Stimulated activated naive CD4-positive, alpha-beta T cell (primary cell): ENCODE data around the gene MT3.
"Not testable (repeated sequence)": the region's sequence is repeated elsewhere in the genome, so short reads cannot be mapped to it uniquely, and the experiment has no call there.

Experiments used
- DNase-seq, 6 experiments: peaks; one replicate each; lab custom pipeline; 2025; lab: John Stamatoyannopoulos, UW

MT3 gene

GRCh38 chr16:56610017-56610608 is 20.8 kb downstream of the MT3 start:
- DNase-seq: peak; percentile 51 to 78 (median 64)

DNA sequence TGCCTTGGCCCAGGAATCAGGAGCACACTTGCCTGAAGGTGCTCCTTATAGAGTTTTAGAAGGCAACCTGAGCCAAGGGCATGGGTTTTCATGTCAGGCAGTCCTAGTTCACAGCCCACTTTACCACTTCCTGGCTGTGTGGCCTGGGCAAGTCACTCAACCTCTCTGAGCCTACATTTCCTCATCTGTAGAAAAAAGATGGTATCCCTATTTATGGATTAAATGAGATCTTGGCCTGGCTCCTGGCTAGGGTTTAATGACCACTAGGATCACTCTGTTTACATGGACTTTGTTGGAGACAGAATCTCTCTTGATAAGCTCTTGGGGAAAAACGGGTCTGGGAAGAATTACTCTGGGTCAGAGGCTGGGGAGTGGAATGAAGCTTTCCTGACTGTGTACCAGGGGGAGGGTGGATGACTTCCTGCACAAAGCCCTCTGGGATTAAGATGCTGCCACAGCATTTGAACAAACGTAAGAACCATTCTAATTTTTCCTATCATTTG is 21.3 kb downstream of the MT3 start:
- no peak for DNase-seq

DNA sequence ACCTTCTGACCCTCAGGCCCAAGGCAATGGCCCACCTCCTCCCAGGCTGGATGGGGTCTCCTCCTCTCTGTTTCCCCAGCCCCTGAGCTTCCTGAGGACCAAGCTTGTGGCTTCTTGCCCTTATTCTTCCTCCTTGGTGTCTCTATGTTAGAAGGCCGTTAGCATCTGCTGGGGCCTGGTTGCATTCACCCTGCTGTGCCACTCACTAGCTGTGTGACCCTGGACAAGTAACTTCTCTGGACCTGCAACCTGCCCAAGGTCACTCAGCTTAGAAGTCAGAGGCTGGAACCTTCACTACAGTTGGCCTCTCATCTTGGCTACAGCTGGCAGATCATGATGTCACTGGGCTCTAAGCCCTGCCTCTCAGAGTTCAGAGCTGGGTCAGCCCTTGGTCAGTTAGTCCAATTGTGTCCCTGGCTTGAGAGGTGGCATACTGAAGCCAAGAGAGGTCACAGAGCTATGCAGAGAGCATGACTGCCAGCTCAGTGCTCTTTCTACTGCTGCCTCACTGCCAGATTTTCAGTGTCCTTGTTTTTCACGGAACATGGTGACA is 22.0 kb downstream of the MT3 start:
- no peak for DNase-seq

DNA sequence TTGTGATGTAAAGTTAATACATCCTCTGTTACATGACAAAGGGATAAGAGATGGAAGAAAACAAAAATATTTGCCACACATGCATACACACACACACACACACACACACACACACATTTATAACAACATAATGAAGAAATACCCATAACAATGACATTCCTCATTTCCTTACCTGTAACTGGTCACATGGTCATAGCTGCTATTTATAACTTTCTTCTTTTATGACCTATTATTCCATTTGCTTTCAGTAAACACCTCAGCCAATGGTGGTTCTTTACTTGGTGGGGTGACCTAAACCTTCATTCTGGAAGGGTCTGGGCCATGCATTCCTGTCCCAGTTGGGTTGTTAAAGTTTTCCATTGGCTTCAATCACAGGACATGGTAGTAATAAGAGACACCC is 24.4 kb downstream of the MT3 start:
- DNase-seq: no peak

DNA sequence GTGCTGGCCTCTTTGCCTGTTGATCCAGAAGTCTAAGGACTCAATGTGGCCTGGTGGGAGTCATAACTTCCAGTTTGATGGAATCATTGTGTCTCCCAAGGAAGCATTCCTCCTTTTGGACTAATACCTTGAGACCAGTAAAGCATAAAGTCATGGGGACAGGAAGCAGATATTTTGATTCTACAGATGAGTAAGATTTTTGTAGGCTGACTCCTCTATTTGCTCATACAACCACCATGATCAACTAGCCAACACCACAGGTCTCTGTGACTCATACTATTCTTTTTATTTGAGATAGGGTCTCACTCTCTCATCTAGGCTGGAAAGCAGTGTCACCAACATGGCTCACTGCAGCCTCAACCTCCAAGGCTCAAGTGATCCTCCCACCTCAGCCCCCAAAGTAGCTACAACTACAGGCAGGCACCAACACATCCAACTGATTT is 25.2 kb downstream of the MT3 start:
- no peak for DNase-seq

DNA sequence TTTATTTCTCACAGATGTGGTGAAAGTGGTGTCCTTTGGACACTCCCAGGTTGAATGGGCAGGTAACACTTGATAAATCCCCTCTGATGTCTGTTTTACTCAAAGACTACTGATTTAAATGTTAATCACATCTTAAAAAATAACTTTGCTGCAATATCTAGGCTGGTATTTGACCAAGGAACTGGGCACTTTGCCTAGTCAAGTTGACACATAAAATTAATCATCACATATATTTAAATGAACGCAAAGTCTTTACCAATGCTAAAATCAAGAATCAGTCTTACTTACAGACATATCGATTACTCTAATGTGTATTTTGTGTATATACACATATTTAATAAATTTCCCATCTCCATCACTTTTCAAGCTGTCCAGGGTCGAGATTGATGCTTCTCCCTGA is 26.0 kb downstream of the MT3 start:
- DNase-seq: no peak

DNA sequence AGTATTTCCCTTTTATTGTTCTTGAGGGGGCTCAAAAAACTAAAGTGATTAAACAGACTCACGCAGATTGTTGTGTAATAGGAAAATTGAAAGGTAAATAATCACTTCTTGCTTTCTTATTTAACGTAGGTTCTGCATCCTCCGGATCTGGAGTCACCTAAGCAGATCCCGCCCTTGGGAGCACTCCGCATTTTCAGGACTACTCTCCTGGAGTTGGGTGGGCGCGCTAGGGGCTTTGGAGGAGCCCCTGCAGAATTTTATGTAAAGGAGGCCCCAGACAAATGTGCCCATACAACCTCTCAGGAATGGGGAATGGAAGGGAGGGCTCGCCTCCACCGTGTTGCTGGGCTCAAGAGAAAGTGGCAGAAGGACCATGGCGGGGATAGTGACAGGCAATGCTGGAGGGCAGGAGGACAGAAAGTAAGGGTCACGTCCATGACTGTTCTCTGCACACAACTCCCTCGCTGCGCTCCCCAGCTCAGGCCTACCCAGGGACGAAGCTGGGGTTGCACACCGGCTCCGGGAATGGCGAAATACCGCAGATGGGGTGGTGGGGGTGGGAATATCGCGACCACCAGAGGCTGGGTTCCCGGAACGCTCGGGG is 27.4 kb downstream of the MT3 start:
- no peak for DNase-seq

- DNase-seq: peak in 5 of 6 experiments; percentile 14 to 41 (median 34)
These were observed 28.1 kb downstream of the MT3 start for GRCh38 chr16:56617212-56618085.

DNA sequence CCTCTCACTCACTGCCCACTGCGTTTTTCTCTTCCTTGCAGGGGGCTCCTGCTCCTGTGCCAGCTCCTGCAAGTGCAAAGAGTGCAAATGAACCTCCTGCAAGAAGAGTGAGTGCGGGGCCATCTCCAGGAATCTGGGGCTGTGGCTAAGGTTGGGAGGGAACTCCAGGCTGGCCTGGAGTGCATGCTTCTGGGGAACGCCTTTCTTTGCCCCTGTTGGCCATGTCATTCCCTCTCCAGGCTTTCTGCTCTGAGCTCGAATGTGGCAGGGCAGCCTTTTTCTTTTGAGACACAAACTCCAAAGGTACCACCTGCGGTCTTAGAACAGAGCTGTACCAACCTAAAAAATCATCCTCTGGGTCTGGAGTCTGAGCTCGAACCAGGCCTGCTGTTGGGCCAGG is 28.8 kb downstream of the MT3 start:
- DNase-seq: no peak

DNA sequence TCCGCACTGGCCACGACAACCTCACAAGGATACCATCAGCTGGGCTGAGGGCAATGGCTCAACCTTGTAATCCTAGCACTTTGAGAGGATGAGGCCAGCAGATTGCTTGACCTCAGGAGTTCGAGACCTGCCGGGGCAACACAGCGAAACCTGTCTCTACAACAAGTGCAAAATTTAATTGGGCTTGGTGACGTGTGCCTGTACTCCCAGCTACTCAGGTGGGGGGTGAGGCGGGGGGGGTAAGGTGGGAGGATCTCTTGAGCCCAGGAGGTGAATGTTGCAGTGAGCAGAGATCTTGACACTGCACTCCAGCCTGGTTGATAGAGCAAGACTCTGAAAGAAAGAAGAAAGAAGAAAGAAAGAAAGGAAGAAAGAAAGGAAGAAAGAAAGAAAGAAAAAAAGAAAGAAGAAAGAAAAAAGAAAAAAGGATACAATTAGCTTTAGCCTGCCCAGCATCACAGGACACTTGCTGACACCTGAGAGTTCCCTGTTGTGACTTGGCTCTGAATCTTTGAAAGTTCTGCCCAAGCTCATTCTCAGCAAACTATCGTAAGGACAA is 31.1 kb downstream of the MT3 start:
- DNase-seq: no peak

DNA sequence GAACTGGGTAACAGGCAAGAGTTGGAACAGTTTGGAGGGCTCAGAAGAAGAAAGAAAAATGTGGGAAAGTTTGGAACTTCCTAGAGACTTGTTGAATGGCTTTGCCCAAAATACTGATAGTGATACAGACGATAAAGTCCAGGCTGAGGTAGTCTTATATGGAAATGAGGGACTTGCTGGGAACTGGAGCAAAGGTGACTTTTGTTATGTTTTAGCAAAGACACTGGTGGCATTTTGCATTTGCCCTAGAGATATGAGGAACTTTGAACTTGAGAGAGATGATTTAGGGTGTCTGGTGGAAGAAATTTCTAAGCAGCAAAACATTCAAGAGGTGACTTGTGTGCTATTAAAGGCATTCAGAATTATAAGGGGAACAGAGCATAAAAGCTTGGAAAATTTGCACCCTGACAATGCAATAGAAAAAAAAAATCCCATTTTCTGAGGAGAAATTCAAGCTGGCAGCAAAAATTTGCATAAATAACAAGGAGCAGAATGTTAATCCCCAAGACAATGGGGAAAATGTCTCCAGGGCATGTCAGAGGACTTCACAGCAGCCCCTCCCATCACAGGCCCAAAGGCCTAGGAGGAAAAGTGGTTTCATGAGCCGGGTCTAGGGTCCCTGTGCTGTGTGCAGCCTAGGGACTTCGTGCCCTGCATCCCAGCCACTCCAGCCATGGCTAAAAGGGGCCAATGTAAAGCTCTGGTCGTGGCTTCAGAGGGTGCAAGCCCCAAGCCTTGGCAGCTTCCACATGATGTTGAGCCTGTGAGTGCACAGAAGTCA is 32.5 kb downstream of the MT3 start:
- not testable (repeated sequence) for DNase-seq

GRCh38 chr16:56623184-56623583 is 33.9 kb downstream of the MT3 start:
- not testable (repeated sequence) for DNase-seq

GRCh38 chr16:56623637-56624036 is 34.3 kb downstream of the MT3 start:
- DNase-seq: no peak

GRCh38 chr16:56625140-56625942 is 36.0 kb downstream of the MT3 start, which contains the start of gene MT1E:
Gene MT1E, plus strand, starts transcription at chr16:56625781. Its CDS starts 71 bp downstream, at chr16:56625852.
- DNase-seq: peak in 3 of 6 experiments; percentile 14 to 48 (median 27)

GRCh38 chr16:56625943-56626654 is 36.8 kb downstream of the MT3 start:
- no peak for DNase-seq

- DNase-seq: no peak
These were observed 37.4 kb downstream of the MT3 start for GRCh38 chr16:56626685-56627084.

GRCh38 chr16:56628486-56629350 is 39.4 kb downstream of the MT3 start:
- no peak for DNase-seq

DNA sequence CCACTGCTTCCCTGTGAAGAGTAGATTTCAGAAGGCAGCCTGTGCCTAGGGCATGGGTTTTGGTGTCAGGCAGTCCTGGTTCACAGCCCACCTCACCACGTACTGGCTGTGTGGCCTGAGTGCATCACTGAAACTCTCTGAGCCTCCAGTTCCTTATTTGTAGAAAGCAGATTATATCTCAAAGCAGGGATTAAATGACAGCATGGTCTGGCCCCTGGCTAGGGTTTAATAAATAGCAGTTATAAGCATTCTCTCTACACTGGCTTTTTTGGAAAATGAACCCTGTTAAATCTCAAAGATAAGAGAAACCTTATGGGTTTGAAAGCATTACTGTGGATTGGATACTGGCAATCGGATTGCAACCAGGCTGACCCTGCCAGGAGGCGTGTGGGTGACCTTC is 40.2 kb downstream of the MT3 start:
- DNase-seq: no peak

DNA sequence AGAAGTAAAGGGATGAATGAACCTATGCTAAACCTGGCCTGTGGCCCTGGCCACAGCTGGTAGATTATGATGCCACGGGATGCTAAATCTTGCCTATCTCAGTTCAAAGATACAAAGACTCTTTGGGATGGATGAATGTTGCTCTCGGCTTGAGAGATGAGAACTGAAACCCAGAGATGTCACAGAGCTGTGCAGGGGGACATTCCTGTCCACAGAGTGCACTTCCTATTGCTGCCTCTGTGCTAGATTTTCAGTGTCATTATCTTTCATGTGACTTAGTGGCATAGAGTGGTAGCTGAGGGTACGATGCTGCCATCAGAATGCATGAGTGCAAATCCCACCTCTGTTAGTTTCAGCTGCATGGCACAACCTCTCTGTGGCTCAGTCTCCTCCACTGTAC is 40.8 kb downstream of the MT3 start:
- no peak for DNase-seq
